ENCODE results near the gene KIAA1586.
"Not testable (repeated sequence)": the region's sequence is repeated elsewhere in the genome, so short reads cannot be mapped to it uniquely, and the experiment has no call there.

KIAA1586 gene

DNA sequence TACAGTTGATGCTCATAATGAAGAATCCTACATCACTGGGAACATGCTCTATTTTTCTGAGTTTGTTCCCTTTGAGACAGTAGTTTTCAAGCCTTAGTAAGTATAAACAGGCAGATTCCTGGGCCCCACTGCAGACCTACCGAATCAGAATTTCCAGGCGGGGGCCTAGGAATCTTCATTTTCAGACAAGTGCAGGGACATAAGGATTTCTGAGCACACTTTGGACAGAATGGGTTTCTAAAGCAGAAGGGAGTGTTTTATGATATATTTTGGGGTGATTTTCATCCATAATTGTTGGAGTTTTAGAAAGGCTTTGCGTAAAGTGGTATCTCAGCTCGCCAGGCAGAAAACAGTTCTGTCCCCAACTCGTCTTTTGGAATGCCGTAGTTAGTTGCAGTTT lies 1.4 kb downstream of the KIAA1586 start:
- not testable (repeated sequence) for DNase-seq

DNA sequence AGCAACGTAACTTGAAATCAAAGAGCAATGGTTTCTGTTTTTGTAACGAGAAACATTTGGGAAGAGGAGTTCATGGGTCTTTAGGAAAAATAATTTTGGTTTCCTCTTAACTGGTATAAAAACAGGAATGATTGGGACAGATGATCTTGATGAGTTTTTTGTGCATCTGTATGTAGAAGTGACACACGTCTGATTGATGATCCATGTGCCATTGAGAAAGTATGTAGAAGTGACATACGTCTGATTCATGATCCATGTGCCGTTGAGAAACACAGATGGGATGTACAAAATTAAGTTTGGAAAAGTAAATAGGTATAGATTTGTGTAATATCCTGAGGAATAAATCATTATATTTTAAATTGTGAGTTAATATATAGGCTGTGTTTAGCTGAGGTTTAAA lies 2.1 kb downstream of the KIAA1586 start:
- DNase-seq: no peak

DNA sequence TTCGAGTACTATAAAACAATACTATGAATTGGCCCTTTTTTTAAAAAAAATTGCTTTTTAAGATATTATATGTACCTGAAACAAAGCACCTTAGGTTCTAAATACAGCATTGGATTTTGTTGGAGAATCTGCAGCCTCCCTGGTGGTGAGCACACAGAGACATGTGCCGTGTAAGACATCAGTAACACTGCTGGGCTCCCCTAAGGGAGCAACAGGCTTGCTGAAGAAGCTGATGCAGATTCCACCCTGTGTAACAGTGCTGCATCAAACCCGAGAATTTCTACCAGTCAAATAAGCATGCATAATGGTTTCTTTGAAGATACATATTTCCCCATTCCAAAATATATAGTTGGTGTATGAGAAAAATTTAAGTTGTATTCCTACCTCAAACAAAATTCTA lies 17.4 kb downstream of the KIAA1586 start:
- no peak for DNase-seq

DNA sequence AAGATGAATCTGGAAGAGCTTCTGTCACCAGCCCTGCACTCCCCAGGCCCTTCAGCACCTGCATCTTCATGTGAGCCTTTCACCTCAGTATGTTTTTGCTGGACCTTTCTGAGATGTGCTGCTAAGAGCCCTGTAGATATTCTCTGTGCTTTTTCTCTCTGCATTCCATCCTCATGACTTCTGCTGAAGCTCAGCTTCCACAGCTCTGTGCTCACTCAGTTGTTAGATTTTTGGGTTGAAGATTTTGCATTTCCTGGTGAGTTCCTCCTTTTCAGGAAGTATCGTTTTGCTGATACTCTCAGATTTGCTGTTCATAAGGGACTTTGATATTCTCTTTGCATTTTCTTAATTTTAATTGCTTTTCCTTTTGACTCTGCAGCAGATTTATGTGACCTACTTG lies 18.3 kb downstream of the KIAA1586 start:
- no peak for DNase-seq

DNA sequence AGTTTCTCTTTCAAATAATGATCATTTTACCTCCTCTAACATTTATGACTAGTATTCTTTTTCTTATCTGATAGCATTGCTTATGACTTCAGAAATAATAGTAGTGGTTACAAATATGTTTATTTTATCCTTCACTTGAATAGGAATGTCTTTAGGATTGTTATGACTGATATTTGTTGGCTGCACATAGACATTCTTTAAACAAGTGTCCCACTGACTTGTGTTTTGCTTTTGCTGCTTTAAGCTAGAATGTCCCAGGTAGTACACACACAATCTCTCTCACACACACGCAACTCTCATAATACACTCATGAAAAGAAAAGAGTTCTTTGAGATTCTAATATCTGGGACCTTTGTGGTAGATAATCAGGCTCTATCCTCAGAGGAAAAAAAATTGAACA lies 21.6 kb downstream of the KIAA1586 start:
- no peak for DNase-seq

DNA sequence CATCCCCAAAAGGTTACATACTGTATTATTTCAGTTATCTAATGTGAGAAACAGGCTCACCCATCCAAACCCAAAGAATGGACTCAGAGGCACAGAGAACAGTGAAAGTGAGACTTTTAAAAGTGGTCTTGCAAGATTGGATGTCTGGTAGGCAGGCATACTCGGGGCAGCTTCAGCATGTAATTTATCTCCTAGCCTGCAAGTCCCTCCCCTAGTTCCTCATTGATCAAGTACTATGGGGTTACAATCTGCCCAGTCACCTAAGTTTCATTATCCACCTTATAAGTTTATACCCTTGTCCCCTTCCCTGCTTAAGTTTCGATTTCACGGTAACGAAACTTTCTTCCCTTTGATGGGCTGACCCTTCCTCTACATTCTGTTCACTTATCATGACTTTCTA lies 22.7 kb downstream of the KIAA1586 start:
- DNase-seq: no peak

DNA sequence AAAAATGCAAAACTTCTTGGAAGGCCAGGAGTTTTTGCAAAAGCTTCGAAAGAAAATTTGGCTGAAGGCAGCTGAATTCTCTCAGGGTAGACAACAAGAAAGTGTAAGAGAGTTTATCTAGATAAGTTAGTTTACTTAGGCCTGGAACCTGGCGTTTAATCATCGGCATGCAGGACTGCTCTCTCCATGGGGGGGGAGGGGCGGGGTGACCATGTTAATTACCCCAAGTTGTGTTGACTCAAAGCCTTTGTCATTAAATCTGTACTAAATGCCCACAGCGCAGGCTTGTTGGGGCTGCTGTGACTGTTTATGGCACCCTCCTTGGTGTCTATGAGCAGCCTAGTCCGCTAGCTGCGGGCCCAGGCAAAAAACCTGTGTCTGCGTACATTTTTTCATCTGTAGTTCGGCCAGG lies 23.4 kb downstream of the KIAA1586 start:
- no peak for DNase-seq

DNA sequence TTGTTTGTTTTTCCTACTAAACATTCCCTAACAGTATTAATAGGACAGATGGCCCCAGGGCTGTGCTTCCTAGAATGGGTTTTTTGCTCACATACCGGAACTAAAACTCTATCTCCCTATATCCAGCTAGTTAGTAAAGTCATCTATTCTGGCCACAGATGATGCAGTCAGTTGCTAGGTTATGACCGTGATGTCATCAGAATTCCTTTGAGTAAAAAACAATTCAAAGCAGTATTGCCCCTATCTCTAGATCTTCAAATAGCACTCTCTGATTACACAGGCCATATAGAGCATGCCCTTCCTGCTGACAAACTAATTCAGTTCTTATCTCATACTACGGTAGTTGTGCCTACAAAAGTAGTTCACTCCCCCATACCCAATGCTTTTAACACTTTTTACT lies 25.6 kb downstream of the KIAA1586 start:
- DNase-seq: no peak

DNA sequence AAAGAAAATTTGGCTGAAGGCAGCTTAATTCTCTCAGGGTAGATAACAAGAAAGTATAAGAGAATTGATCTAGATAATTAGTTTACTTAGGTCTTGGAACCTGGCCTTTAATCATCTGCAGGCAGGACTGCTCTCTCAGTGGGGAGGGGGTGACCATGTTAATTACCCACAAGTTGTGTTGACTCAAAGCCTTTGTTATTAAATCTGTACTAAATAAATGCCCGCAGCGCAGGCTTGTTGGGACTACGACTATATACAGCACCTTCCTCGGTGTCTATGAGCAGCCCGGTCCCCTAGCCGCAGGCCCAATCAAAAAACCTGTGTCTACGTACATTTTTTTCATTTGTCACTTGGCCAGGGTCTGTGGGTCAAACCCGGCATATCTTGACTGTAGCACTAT lies 27.9 kb downstream of the KIAA1586 start:
- DNase-seq: no peak

DNA sequence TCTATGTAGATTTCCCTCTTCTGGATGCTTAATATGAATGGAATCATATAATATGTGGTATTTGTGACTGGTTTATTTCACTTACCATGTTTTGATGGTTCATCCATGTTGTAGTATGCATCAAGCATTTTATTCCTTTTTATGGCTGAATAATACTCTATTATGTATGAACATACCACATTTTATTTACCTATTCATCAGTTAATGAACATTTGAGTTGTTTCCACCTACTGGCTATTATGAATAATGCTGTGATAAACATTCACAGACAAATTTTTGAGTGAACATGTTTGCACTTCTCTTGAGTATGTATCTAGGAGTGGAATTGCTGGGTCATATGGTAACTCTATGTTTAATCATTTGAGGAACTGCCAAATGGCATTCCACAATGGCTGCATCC lies 28.6 kb downstream of the KIAA1586 start:
- no peak for DNase-seq

DNA sequence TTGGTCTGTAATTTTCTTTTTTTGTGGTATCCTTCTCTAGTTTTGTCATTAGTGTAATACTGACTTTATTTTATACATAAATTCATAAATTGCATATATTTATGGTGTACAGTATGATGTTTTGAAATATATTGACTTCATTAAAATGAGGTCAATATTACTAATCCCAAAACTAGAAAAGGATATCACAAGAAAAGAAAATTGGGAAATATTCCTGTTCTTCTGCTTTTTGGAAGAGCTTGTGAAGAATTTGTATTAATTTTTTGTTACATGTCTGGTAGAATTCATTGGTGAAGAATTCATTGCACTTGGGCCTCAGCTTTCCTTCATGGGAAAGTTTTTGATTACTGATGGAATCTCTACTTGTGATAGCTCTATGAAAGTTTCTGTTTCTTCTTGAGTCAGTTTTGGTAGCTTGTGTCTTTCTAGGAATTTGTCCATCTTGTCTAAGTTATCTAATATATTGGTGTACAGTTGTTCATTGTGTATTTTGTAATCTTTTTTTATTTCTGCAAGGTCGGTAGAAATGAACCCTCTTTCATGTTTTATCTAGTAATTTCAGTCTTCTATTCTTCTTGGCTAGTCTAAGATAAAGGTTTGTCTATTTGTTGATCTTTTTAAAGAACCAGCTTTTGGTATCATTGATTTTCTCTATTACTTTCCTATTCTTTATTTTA lies 32.2 kb downstream of the KIAA1586 start:
- no peak for DNase-seq

DNA sequence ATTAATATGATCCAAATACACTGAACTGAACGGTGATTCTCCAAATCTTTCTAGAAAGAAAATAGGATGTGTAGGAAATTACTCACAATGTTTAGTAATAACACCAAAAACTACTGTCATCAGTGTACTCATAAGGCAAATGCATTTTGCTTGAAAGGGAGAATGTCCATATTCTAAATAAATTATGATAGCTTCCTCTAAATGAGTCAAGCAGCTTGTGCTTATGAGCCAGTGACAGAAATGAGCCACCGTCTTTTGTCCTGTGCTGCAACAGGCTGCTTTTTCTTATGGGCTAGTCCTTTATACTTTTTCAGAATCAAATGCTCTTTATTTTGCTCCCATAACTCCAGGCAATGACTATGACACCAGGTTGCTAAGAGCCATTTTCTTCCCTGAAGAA lies 39.0 kb downstream of the KIAA1586 start:
- DNase-seq: no peak

DNA sequence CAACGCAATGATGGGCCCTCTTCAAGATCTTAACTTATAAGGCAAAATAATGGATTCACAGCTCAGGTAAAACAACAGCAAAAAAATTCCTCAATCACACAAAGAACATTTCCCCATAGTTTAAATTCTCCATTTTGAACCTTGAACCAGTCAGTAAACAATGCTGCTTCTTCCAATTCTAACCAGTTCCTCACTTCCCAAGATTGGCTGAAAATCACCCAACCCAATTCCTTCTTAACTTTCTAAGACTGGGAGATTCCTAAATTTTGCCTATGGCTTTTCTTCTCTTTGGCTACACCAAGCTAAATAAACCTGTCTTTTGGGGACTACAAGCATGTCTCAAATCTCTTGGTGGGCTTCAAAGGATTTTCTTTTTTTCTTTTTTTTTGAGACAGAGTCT lies 40.4 kb downstream of the KIAA1586 start:
- no peak for DNase-seq

DNA sequence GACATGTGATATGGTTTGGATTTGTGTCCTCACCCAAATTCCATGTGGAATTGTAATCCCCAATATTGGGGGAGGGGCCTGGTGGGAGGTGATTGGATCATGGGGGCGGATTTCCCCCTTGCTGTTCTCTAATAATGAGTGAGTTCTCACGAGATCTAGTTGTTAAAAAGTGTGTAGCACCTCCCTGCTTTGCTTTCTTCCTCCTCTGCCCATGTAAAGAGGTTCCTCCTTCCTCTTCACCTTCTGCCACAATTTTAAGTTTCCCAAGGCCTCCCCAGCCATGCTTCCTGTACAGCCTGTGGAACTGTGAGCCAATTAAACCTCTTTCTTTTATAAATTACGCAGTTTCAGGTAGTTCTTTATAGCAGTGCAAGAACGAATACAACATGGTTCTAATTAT lies 41.4 kb downstream of the KIAA1586 start:
- no peak for DNase-seq

DNA sequence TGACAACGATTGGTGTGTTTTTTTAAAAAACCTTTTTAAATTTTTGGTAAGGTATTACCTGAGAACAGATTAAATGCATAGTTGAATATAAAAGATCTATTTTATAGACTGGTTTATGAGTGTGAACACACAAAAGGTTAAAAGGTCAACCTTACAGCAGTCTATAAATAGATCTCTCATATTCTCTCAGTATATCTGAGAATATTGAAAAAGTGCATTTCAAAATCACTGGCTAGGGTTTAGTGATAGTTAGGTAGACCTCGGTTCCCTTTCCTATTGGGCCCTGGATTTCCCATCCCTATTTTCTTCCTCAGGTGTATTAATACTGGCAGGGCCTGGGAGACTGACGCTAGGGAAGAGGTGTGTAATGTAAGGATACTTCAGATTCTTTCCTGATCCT lies 42.8 kb downstream of the KIAA1586 start:
- no peak for DNase-seq

DNA sequence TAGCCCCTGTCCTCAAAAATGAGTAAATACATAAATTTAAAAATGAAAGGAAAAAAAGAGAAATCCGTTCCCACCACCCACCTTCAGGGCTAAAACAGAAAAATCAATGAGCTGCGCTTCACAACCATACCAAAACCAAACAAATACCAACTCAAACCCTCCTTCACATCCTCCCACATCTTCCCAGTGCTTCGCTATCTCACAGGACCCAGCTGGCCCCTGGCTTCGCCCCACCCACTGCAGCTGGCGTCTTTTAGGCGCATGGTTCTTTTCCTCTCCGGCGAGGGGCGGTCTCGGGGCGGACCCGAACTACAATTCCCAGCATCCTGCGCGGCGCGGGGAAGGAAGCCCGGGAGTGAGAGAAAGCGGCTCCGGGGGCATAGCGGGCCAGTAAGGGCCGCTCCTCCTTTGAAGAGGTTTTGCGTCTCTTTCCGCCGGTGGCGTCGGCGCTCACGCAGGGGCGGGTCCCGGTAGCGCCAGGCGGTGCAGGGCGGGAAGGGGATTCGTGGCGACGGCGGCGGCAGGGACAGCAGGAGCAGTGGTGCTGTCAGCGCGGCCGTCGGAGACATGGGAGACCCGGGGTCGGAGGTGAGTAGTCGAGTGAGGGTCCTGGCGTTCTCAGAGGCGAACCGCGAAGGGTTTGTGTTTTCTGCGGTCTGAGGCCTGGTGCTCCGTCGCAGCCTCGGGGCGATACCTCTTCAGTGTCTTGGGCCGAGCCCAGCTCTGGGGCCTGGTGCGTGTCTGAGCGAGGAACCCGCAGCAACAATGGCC lies 43.4 kb downstream of the KIAA1586 start, which contains the start of gene ZNF451:
ZNF451 (plus strand) TSS at position 502 of the 771 bp plus-strand sequence; CDS start at position 568, 66 bp downstream.
- peak; percentile 96 for DNase-seq

DNA sequence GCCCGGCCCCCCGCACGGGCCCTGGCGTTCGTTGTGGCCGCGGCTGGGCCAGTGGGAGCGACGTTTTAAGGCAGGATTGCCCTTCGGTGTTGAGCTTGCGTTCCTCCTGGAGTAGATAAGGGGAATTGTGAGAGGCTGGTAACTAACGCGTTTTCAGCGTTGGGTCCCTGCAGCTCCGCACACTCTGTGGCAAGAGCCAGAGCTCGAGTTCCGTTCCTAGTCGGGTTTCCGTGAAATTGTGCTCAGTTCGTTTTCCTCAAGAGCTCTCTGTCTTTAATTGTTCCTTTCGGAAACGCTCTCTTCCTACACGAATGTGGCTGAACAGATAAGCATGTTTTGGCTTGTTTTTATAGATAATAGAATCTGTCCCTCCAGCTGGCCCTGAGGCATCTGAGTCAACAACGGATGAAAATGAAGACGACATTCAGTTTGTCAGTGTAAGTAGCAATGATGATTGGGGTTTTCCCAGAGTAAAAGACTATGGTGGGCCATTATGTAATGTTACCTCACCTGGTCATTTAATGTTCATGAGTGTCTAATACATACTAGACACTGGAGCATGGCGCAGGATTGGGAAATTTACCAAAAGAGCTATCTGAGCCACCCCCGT lies 44.1 kb downstream of the KIAA1586 start:
- not testable (repeated sequence) for DNase-seq

DNA sequence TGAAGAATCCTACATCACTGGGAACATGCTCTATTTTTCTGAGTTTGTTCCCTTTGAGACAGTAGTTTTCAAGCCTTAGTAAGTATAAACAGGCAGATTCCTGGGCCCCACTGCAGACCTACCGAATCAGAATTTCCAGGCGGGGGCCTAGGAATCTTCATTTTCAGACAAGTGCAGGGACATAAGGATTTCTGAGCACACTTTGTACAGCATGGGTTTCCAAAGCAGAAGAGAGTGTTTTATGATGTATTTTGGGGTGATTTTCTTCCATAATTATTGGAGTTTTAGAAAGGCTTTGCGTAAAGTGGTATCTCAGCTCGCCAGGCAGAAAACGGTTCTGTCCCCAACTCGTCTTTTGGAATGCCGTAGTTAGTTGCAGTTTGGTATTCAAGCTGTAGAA lies 44.9 kb downstream of the KIAA1586 start:
- DNase-seq: not testable (repeated sequence)

DNA sequence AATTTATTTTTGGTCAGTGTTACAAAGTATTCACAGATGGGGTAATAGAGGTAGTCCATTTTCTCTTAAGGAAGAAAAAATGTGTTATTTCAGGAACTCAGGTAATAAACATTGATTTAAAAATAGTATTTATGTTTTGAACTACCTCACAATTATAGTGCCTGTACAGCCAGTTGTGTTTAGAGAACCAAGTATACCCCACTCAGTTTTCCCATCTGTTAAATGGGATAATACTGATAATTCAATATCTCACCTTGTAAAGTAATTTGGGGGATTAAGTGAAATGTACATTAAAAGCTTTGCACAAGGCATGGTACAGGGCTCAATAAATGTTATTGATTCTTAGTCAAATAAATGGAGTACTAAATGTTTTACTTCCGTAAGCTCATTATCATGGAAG lies 48.2 kb downstream of the KIAA1586 start:
- no peak for DNase-seq

DNA sequence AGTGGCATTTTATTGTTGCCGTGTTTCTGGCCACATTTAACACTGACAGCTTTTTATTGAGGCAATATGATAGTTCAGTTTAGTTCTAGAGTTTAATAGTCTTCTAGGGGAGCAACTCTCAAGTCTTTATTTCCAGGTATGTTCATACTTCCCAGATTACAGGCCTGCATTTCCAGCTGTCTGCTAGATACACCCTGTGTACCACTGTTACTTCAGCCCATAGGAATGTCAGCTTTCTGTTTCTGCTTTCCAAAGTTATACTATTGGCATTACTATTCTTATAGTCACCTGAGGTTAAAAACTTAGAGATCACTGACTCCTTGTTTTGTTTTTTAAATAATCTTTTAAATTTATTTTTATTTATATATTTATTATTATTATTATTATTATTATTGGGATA lies 51.1 kb downstream of the KIAA1586 start:
- DNase-seq: no peak

DNA sequence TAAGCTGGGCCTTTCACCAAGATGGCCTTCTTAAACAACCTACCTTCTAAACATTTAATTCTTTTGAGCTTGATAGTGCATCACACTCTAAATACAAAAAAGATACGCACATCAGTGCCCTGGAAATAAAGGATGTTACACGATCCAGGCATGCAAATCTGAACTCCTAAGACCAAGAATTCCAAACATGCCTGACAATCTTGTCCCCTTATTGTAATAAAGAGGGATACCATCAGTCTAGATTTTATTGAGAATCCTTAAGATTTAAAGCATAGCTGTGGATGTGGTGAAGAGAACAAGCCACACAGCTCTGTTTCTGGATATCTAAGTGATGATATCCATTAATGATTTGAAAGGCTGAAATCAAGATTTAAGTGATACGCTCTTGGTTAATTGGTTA lies 56.5 kb downstream of the KIAA1586 start:
- DNase-seq: no peak

DNA sequence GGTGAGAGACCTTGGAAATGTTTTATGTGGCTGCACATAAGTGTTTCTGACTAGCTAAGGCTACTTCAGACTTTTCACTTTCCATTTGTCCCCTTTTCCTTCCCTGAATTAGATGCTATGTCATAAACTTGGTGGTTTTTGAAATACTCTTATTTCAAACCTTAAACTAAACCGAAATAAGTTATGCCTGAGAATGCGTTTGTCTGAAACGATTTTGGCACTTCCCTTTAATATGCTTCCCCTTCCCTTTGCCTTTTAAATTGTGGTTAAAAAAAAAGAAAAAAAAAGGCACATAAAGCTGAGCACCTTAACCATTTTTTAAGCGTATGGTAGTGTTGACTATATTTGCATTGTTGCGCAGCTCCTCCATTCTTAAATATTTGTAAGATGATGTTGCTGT lies 57.8 kb downstream of the KIAA1586 start:
- no peak for DNase-seq

Data from effector CD8-positive, alpha-beta T cell (primary cell).